Measurements from ENCODE around the gene BCL2L15.
"Not testable (repeated sequence)": the region's sequence is repeated elsewhere in the genome, so short reads cannot be mapped to it uniquely, and the experiment has no call there.

BCL2L15 gene

DNA sequence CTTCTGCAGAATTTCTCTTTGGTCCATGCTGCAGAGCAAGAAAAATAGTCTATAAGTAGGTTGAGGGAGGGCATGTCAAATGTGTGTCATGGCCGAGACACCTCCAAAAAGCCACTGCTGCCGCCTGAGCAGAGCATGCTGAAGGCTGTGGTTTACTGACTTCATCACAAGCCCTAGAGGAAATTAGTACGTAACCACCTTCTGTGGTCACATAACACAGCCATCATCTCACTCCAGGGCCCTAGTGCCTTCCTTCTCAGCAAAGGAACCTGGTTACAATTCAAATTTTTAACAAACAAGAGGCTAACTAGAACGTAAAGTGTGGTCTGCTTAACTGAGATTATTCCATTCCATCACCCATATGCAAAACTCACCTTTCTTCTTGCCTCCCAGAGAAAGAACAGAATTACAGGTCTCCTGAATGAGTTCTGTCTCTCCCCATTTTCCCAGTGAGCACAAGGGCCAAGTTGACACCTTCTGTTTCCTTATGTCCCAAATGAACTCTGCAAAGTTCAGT lies 15.7 kb downstream of the BCL2L15 start, which contains the start of gene PTPN22:
TSS of gene PTPN22 (minus strand) at position 116 of the 517 bp plus-strand sequence.
- DNase-seq (ENCODE audit: low read depth) = peak; percentile 70

DNA sequence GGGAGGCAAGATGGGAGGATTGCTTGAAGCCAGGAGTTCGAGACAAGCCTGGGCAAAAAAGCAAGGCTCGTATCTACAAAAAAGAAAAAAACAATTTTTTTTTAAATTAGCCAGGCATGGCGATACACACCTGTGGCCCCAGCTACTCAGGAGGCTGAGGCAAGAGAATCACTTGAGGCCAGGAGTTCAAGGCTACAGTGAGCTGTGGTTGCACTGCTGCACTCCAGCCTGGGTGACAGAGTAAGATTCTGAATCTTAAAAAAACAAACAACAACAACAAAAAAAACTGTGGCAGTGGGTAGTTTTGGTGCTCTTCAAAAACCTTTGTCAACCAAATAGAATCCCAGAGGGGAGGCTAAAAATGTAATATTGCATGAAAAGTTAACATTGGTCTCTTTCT lies 16.6 kb downstream of the BCL2L15 start:
- DNase-seq (ENCODE audit: low read depth) = no peak

GRCh38 chr1:113868387-113869083 lies 18.8 kb downstream of the BCL2L15 start:
- no peak for DNase-seq (ENCODE audit: low read depth)

DNA sequence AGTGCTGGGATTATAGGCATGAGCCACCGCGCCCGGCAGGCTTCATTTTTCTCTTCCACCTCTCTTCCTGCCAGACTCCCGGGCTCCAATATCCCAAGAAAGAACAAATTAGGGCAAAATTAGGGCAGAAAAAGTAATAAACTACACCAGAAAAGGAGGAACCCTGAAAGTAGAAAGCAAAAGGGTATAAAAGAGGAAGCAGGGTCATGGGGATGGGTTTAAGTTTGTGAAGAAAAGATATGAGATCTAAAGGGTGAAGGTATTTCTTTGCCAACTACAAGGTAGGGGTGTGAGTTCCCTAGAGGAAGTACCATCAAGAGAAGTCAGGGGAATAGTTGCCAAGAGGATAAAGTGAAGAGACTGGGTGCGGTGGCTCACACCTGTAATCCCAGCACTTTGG lies 25.7 kb downstream of the BCL2L15 start:
- DNase-seq (ENCODE audit: low read depth) = no peak

DNA sequence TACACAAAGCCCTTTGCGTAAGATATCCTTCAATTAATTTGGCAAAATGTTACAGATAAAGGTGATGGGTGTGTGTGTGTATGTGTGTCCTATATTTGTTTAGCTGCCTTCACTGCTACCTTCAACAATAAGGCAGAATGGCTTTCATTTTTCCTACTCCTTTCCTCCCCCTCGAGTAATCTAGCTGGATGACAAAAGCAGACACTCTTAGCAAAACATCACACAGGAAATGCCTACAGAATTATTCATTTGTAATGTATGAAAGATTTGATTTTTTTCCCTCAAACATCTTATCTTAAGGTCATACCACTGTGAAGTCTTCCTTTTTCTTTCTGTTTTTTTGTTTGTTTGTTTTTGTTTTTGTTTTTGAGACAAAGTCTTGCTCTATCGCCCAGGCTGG lies 26.5 kb downstream of the BCL2L15 start:
- no peak for DNase-seq (ENCODE audit: low read depth)

DNA sequence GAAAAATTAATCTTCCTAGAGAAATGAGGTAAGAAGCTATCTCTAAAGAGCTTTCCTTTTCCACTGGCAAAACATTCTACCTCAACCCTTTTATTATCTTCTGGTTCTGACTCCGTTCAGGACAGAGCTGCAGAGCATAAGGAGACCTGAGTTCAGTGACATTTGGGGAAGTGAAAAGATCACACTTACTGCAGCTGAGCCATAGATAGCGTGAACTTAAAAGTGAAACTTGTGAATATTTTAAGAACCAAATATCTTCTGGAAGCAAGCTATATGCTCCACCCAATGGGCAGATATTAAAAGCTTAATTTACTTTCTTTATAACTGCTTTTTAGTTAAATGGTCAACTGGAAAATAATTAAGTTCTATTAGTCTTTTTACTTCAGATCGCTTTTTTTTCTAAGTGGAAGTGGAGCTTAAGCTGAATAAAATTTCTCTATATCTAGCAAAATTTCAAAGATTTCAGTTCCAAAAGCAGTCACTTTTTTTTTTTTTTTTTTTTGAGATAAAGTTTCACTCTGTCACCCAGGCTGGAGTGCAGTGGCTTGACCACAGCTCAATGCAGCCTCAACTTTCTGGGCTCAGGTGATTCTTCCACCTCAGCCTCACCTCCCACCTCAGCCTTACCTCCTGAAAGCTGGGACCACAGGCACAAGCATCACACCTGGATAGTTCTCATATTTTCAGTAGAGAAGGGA lies 27.8 kb downstream of the BCL2L15 start:
- no peak for DNase-seq (ENCODE audit: low read depth)

DNA sequence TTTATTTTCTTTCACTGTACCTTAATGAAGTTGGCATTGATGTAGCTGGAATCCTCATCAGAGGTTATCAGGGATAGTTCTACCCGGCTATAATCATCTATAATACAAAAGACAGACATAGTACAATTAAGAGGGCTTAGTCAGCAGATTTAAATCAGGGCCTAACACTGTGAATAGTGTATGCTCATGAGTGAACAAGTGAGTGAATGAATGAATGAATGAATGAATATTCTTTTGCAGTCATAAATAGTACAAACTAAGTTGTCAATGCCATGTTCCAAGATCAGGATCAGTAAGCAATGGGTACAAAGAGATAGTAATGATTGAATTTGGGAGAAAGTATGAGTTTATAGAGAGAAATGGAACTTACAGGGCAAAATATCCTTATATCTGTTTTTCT lies 28.4 kb downstream of the BCL2L15 start:
- no peak for DNase-seq (ENCODE audit: low read depth)

- no peak for DNase-seq (ENCODE audit: low read depth)
Observed at GRCh38 chr1:113858418-113858817, 29.0 kb downstream of the BCL2L15 start.

DNA sequence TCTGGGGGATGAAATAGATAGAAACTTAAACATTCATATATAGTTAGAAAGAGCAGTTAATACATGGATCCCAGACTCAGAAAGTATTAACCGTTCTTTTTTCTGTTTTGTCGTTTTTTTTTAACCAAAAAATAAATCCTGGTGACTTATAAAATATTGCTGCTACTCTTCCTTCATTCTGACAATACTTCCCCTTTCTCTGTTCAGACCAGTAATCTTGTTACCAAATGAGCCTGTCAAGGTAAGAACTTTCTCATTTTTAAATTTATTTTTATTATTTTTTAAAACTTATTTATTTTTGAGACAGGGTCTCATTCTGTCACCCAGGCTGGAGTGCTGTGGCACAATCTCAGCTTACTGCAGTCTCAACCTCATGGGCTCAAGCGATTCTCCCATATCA lies 29.6 kb downstream of the BCL2L15 start:
- DNase-seq (ENCODE audit: low read depth) = no peak

GRCh38 chr1:113856401-113856790 lies 31.0 kb downstream of the BCL2L15 start:
- no peak for DNase-seq (ENCODE audit: low read depth)

DNA sequence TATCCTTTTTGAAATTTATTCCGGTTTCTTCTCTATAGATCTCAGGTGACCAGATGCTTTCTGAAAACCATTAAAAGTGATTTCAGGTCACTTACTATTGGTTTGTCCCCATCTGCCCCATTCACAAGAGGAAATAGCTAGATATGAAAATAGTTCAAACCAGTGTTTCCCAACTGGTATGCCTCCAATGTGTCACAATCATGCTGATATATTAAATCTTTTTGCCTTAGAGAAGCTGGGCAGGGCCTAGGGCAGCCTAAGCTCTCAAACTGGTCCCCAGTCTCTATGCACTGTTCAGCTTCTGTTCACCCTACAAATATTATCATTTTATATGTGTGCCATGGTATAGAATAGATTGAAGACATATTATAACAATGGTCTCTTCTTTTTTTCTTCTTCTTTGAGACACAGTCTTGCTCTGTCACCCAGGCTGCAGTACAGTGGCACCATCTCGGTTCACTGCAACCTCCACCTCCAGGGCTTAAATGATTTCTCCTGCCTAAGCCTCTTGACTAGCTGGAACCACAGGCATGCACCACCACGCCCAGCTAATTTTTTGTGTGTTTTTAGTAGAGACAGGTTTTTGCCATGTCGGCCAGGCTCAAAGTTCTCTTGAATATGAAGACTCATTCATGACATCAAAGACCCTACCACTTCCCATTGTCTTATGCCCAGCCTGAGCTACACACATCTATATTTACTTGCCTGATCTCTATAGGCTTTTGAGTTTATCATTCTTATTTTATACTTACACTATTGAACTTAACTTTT lies 31.6 kb downstream of the BCL2L15 start:
- no peak for DNase-seq (ENCODE audit: low read depth)

DNA sequence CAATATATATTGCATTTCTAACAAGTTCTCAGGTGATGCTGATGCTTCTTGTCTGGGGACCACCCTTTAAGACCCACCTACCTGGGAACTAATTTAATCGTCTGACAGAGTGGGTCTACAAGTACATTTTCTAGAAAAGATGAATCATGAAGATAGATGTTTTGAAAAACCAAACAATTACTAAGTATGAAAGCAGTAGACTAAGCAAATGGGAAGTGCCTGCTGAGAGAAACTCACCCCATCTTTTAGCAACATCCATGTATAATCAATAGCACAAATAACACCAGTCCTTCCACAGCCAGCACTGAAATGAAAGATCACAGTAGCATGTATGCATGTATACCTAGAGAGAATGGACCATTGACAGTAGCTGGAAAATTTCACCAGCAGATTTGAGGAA lies 33.1 kb downstream of the BCL2L15 start:
- DNase-seq (ENCODE audit: low read depth) = no peak

DNA sequence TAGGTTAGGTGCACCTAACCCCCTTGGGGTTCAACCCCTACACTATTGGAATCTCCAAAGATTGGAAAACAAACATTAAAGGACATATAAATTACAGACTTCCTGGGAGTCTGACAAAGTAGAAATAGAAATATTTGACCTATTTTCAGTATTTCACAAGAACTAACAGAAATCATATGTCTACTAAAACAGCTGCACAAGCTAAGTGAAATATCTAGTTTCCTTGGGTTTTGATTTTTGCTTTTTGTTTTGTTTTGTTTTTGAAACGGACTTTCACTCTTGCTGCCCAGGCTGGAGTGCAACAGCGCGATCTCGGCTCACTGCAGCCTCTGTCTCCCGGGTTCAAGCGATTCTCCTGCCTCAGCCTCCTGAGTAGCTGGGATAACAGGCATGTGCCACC lies 34.7 kb downstream of the BCL2L15 start:
- DNase-seq (ENCODE audit: low read depth) = not testable (repeated sequence)

DNA sequence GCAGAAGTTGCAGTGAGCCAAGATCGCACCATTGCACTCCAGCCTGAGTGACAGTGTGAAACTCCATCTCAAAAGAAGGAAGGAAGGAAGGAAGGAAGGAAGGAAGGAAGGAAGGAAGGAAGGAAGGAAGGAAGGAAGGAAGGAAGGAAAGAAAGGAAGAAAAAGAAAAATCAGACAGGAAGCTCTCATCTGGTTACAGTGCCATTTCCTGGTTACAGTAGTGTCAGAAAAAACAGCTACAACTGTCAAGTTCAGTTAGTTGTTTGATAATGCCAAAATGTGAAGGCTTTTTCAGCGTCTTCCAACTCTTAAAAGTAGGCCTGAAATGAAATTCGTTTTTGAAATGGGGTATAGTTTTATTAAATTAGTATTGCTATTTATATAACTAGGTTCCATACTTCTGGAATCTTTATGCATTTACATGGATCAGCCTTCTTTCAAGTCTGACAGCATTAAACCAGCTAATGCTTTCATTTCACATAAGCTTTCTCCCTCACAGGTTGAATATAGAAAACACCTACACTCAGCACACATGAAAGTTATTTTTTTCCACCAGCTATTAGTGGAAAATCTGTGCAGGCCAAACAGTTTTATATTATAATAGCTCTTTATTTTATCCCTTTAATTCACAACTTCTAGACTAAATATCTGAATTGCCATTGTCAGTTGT lies 37.1 kb downstream of the BCL2L15 start:
- DNase-seq (ENCODE audit: low read depth) = no peak

- no peak for DNase-seq (ENCODE audit: low read depth)
Observed at GRCh38 chr1:113849072-113849471, 38.3 kb downstream of the BCL2L15 start.

- no peak for DNase-seq (ENCODE audit: low read depth)
Observed at GRCh38 chr1:113846391-113847035, 40.9 kb downstream of the BCL2L15 start.

GRCh38 chr1:113836534-113836933 lies 50.8 kb downstream of the BCL2L15 start:
- DNase-seq (ENCODE audit: low read depth) = no peak

- DNase-seq (ENCODE audit: low read depth) = no peak
Observed at GRCh38 chr1:113835686-113836290, 51.6 kb downstream of the BCL2L15 start.

GRCh38 chr1:113834716-113835115 lies 52.7 kb downstream of the BCL2L15 start:
- no peak for DNase-seq (ENCODE audit: low read depth)
